Umbilical cord (tissue), 2 donors: ENCODE data around the gene ADRB2. TPM values are rescaled to one million over a fixed set of nuclear protein-coding genes. Genes with fewer than 3 reads are reported as not detected.
"Not testable (repeated sequence)": the region's sequence is repeated elsewhere in the genome, so short reads cannot be mapped to it uniquely, and the experiment has no call there.

Experiments used
- DNase-seq: peaks from one replicate; pipeline ENCODE4 v3.0.0-alpha.2; 2015; ENCODE audit warnings: low spot score
- total RNA-seq: library from RNA; depleted of rRNA; stranded (reverse); fragments of >200 nt; gene quantifications from one replicate; pipeline ENCODE4 v1.2.3, GENCODE V29; 2014; ENCODE audit warnings: low replicate concordance; ENCODE audit not compliant: insufficient read depth

ADRB2 gene
- 3.4 TPM for total RNA-seq

- peak; percentile 94 for DNase-seq
Observed at GRCh38 chr5:148826053-148826738, at the start of gene ADRB2. Gene ADRB2, plus strand, starts transcription at chr5:148826611. Its CDS starts 221 bp downstream, at chr5:148826832.

- DNase-seq: peak; percentile 4
Observed at GRCh38 chr5:148776780-148777179, 49.6 kb upstream of the ADRB2 start.

- DNase-seq: no peak
Observed at GRCh38 chr5:148778882-148779281, 47.5 kb upstream of the ADRB2 start.

- DNase-seq: no peak
Observed at GRCh38 chr5:148780711-148781110, 45.7 kb upstream of the ADRB2 start.

- DNase-seq: no peak
Observed at GRCh38 chr5:148781766-148782165, 44.6 kb upstream of the ADRB2 start.

- DNase-seq: no peak
Observed at GRCh38 chr5:148785223-148785622, 41.2 kb upstream of the ADRB2 start.

GRCh38 chr5:148786456-148786855 lies 40.0 kb upstream of the ADRB2 start:
- no peak for DNase-seq

- no peak for DNase-seq
Observed at GRCh38 chr5:148788636-148789035, 37.8 kb upstream of the ADRB2 start.

- DNase-seq: no peak
Observed at GRCh38 chr5:148790545-148791333, 35.7 kb upstream of the ADRB2 start.

- DNase-seq: no peak
Observed at GRCh38 chr5:148791334-148791667, 35.1 kb upstream of the ADRB2 start.

- no peak for DNase-seq
Observed at GRCh38 chr5:148791696-148792095, 34.7 kb upstream of the ADRB2 start.

- DNase-seq: no peak
Observed at GRCh38 chr5:148792744-148793143, 33.7 kb upstream of the ADRB2 start.

- no peak for DNase-seq
Observed at GRCh38 chr5:148793261-148793660, 33.1 kb upstream of the ADRB2 start.

GRCh38 chr5:148794275-148794674 lies 32.1 kb upstream of the ADRB2 start:
- DNase-seq: no peak

- peak; percentile 67 for DNase-seq
Observed at GRCh38 chr5:148794729-148795561, 31.5 kb upstream of the ADRB2 start.

GRCh38 chr5:148796936-148797335 lies 29.5 kb upstream of the ADRB2 start:
- no peak for DNase-seq

GRCh38 chr5:148798786-148799185 lies 27.6 kb upstream of the ADRB2 start:
- no peak for DNase-seq

- no peak for DNase-seq
Observed at GRCh38 chr5:148799737-148800527, 26.5 kb upstream of the ADRB2 start.

GRCh38 chr5:148801682-148802276 lies 24.6 kb upstream of the ADRB2 start:
- DNase-seq: no peak

- DNase-seq: not testable (repeated sequence)
Observed at GRCh38 chr5:148803451-148803850, 23.0 kb upstream of the ADRB2 start.

GRCh38 chr5:148804393-148804792 lies 22.0 kb upstream of the ADRB2 start:
- DNase-seq: no peak
